Measurements from ENCODE around the gene PGAP6.
"Not testable (repeated sequence)": the region's sequence is repeated elsewhere in the genome, so short reads cannot be mapped to it uniquely, and the experiment has no call there.

Gene PGAP6

DNA sequence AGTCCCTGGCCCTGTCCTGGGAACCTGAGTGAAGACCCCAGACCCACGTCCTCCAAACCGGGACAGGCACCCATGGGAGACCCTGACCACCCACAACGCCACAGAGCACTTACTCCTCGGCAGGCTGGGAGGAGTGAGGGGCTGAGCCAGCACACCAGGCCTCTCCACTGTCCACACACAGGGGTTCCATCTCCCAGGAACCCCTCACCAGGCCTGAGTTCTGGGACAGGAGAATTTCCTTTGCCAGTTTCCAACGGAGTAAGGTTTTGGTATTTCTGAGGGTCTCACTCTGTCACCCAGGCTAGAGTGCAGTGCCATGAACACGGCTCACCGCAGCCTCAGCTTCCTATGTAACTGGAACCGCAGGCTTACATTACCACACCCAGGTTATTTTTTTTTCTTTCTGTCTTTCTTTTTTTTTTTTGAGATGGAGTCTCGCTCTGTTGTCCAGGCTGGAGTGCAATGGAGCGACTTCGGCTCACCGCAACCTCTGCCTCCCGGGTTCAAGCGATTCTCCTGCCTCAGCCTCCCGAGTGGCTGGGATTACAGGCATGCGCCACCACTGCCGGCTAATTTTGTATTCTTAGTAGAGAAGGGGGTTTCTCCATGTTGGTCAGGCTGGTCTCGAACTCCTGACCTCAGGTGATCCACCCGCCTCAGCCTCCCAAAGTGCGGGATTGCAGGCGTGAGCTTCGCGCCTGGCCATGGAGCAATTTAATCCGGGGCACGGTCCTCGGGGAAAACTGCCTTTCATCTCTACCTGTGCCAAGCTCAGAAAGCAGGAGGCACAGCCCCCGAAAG lies 1.6 kb downstream of the PGAP6 start:
- H3K4me3 ChIP-seq (ENCODE audit: low read depth, low read length) = peak overlapping the region; percentile 72

DNA sequence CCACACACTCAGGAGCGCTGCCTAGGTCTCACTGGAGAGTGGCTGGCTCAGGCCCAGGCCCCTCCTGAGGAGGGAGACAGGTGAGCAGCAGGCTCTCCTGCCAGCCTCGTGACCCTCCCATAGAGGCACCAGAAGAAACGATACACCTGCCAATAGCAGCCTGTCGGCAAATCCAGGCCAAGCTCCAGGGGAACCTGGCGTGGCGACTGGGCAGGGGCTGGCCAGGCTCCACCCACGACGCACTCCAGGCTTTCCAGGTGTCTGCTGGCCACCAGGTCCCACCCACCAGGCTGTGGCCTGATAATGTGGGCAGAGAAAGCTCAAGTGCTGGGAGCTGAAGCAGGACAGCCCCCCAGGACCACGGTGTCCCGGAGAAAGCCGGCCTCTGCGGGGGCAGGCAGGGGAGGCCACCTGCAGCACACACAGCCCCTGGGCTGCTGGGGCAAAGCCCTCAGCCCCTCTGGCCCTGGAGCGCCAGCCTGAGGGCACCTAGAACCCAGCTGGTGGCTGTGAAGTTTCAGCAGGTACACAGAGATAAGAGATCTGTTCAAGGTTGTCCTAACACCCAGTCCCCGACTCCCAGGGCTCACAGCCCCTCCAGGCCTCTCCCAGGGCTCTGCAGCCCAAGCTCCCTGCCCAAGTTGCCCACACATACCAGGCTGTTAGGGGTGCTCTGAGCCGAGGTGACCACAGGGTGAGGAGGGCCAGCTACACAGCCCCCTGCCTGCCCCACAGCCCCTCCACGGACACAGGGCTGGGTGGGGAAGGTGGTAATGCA lies 2.4 kb downstream of the PGAP6 start:
- no peak overlapping the region for H3K4me3 ChIP-seq (ENCODE audit: low read depth, low read length)

DNA sequence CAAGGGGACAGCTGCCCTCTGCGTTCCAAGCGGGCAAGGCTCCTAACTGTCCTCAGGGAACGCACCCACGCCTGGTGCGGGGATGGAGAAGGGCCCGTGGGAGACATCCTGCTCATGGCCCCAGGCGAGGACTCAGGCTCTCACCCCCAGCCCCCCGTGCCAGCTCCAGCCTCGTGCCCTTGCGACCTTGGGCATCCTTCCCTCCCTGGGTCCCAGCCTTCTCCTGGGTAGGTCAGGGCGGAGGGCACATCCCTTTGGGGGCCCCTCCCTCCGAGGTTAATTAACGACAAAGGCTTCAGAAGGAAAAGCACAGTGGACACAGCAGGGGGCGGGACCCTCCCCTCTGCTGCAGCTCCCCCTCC lies 3.0 kb downstream of the PGAP6 start:
- no peak overlapping the region for H3K4me3 ChIP-seq (ENCODE audit: low read depth, low read length)

DNA sequence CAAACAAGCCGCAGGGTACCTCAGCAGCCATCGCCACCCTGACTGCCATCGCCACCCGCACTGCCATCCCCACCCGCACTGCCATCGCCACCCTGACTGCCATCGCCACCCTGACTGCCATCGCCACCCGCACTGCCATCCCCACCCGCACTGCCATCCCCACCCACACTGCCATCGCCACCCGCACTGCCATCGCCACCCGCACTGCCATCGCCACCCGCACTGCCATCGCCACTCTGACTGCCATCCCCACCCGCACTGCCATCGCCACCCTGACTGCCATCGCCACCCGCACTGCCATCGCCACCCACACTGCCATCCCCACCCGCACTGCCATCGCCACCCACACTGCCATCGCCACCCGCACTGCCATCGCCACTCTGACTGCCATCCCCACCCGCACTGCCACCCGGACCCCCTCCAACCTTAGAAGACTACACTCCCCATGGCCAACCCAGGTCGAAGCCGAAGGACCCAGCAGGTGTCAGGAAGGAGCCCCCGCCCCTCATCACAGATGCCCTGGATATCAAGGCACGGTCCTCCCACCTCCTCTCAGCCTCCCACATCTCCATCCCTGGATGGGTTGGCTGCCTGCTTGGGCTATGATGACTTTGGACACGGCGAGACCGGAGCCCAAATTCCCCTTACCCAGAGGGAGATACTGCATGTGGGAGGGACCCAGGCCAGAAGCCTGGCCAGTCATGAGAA lies 3.5 kb downstream of the PGAP6 start:
- H3K4me3 ChIP-seq (ENCODE audit: low read depth, low read length) = not testable (repeated sequence)

DNA sequence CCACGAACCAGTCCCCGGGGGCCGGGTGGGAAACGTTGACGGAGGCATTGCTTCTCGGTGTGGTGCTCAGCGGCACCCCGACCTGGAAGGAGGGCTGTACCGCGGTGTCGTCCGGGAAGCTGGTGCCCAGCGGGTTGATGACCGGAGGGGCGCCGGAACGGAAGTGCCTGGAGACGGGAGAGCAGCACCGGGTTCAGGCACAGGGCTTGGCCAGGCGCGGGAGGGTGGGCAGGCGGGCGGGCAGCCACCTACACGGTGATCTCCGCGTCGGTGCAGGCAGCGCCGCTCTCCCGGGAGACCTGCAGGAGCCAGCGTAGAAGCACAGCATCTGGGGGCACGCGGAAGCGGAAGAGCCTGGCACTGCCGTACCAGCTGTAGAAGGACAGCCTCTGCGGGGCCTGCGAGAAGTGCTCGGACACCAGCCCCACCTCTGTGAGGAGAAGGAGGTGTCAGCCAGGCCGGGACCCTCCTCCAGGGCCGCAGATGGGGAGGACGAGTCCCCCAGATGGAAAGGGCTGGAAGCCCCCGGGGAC lies 4.3 kb downstream of the PGAP6 start:
- no peak overlapping the region for H3K4me3 ChIP-seq (ENCODE audit: low read depth, low read length)

DNA sequence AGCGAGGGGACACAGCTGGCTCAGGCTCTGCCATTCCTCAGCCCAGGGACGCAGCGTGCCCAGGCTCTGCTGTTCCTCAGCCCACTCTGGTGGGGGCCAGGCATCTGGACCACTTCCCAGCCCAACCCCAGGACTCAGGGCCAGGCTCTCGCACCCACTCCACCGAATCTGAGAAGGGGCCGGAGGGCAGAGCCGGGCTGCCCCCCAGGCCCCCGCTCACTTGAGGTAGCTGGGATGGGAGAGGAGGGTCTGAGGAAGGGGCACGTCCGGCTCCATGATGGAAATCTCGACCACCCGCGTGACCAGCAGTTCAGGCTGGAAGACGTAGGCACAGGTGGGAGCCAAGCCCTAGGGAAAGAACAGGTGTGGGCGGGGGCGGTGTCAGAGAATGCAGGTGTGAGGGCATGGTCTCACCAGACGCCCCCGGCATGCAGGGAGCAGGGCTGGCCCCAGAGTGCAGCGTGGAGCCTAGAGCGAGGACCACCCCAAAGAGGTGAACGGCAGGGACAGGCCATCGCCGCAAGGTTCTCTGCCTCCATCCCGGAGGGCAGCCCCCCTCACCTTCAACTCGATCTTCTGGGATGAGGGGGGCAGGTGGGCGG lies 4.9 kb downstream of the PGAP6 start:
- no peak overlapping the region for H3K4me3 ChIP-seq (ENCODE audit: low read depth, low read length)

DNA sequence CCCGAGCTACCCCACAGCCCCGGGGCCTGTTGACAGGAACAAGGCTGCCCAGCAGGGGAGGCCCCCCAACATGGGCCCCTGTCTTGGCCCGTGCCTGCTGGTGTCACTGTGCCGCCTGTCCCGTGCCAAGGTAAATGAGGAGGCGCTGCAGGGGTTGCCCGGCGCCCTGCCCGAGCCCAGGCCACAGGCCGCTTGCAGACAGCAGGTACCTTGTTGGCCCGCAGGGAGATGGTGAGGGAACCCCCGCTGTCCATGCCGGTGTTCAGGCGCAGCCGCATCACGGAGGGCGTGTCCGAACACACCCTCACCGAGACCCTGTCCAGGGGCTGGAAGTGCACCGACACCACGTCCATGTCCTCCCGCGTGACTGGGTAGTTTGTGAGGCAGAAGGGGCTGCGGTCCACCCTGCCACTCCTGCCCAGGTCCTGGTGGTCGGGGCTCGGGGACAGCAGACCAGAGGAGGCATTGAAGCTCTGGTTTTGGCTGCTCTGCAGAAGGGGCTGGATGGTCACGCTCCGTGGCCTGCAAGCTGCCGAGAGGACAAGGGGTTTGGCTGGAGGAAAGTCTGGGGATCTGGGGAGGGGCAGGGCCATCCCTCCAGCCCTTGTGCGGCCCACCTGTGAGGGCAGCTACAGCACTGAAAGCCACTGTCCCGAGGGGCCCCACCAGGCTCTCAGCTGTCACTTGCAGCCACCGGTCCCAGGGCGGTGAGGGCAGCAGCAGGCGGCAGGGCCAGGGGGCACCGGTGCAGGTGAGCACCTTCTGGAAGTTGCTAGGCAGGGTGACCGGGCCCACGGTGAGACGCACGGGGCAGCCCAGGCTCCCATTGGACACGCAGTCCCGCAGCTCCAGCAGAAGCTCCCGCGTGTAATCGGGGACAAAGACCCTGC lies 5.6 kb downstream of the PGAP6 start:
- no peak overlapping the region for H3K4me3 ChIP-seq (ENCODE audit: low read depth, low read length)

DNA sequence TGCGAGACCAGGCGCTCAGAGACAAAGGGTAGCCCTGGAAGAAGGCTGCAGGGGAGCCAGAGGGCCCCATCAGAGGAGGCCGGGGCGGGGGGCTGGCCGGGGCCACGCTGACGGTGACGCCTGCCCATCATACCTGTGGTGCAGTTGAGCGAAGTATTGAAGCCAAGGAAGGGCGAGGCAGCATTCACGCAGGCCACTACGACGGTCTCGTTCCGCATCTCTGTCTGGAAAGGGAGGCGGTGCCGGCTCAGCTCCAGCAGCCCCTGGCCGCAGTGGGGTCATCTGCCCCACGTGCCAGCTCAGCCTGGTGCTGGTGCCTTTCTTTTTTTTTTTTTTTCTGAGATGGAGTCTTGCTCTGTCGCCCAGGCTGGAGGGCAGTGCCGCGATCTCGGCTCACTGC lies 6.6 kb downstream of the PGAP6 start:
- no peak overlapping the region for H3K4me3 ChIP-seq (ENCODE audit: low read depth, low read length)

DNA sequence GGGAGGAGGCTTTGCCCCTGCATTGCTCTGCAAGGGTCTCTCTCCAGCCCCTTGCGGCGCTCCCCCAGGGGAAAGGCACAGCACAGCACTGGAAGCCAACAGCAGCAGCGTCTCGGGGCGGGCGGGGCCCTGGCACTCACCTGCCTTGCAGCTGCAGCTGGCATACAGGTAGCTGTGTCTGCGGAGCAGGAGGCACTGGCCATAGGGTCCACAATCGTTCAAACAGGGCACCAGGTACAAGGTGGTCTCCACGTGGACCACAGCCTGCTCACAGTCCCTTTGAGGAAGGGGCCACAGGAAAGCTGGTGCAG lies 7.2 kb downstream of the PGAP6 start:
- H3K4me3 ChIP-seq (ENCODE audit: low read depth, low read length) = no peak overlapping the region

DNA sequence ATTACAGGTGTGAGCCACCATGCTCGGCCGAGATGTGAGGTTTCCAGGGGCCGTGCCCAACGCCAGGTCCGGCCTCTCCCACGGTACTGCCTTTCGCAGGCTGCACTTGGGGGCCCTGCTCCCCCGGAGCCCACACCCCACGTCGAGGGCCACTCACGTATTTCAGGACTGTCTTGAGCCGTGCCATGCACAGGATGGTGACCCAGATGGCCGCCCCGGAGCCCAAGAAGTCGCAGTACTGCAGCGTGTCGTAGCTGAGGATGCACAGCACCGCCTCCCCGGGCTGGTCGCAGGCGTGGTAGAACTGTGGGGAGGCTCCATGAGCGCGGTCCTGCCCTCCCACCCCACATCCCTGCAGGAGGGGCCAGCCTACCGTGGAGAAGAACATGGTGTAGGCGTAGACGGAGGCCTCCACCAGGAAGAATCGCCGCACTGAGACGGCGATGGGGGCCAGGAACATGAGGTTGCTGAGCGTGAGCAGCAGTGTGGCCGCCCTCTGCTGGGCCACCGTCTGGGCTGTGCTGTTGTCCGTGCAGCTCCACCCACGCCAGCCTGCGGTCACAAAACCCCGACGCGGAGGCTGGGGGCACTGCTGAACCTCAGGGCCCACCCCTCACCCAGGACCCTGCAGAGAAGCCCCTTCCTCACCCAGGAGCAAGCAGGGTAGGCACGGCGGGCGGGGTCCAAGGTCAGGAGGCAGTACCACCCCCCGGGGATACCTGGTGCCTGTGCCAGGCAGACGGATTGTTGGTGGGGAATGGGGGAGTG lies 7.7 kb downstream of the PGAP6 start:
- no peak overlapping the region for H3K4me3 ChIP-seq (ENCODE audit: low read depth, low read length)

DNA sequence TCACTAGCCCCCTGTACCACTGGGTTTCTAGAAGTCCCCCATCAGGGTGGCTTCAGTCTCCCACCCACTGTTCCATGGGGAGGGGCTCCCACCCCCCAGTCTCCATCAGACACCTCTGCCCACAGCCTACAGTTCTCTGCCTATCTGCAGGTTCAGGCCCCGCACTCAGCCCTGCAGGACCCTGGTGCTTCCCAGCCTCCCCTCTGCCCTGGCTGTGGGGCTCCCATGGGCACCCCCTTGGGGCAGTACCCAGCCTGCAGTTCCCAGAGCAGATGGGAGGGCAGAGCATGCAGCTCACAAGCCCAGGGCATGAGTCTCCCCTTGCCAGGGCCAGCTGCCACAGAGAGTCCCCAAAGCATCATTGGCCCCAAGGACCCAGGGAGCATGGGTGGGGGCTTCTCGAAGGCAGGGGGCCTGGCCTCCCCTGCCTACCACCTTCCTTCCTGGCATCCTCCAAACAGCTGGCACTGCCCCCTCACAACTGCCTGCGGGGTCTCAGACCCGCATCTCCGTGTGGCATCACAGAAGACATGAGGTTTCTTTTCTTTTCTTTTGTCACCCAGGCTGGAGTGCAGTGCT lies 8.7 kb downstream of the PGAP6 start:
- no peak overlapping the region for H3K4me3 ChIP-seq (ENCODE audit: low read depth, low read length)

DNA sequence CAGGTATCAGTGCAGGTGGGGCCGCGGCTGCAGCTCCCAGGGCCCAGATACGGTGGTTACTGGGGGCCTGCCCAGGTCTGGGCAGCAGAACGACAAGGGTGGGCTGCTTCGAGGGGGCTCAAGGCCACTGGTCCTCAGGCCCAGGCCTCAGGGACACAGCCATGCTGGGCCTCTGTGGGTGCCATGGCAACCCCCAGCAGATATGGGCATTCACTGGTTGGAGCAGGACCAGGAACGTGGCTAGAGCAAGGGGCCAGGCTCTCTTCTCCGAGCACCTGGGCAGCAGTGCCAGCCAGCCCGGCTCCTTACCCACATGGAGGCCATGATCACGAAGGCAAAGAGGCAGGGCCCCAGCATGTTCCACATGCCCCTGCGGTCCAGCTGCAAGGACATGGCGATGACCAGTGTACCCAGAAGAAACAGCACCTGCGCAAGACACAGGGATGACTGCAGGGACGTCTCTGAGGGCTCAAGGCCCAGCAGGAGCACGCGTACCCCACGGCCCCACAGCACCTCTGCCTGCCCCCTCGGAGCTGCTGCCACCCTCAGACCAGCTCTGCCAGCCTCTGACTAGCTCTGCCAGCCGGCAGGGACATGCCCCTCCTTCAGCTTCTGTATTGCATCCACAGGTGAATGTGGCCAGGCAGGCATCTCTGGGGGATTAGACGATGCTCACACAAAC lies 9.3 kb downstream of the PGAP6 start:
- no peak overlapping the region for H3K4me3 ChIP-seq (ENCODE audit: low read depth, low read length)

DNA sequence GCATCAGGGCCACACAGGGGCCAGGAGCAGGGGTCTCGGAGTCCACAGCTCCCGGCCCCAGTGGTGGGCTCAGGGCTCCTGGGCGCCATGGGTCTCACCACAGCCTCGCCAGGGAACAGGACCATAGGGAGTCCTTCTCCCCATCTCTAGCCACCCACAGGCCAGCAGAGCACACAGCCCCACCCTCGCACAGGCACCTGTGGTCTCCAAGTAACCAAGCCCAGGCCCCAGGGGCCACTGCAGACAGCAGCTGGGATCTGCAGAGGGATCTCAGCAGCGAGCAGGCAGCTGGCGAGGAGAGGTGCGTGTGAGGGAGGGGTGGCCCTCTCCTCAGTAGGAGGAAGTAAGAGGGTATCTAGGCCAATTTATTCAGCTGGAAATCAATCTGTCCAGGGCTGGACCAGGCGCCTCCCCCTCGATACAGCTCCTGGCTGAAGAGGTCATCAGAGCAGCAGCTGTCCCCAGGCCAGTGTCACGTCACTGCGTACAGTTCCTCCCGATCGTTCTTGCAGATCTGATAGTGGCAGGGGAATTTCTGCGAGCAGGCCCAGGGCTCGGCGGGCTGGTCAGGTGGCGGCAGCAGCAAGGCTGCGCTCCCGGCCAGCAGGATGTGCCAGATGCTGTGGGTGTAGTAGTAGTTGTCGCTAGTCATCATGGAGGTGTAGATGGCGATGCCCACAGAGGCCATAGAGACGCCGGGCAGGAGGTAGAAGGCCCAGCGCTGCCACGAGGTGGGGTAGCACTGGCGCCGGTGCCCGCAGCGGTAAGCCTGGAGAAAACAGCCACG lies 10.1 kb downstream of the PGAP6 start:
- H3K4me3 ChIP-seq (ENCODE audit: low read depth, low read length) = no peak overlapping the region

DNA sequence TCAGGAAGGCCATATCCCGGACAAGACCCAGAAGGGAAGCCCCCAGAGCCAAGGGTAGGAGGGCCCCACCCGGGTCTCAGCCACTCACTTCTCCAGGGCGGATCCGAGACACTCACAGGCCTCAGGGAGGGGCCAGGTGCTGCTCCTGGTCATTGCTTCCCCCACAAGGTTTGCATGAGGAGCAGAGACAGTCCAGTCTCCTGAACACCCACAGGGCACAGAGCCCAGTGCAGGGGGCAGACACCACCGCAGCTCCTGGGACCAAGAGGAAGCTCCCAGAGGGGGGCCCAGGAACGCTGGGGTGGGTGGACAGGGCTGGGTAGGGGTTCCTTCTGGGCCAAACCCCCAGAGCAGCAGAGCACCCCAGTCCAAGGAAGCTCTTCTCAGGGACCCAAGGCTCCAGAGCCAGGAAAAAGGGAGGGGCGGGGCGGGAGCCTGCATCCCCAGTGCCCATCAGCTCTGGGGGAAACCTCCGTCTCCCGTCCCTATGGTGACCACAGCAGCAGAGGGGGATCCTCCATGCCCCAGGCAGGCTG lies 10.7 kb downstream of the PGAP6 start:
- H3K4me3 ChIP-seq (ENCODE audit: low read depth, low read length) = no peak overlapping the region

DNA sequence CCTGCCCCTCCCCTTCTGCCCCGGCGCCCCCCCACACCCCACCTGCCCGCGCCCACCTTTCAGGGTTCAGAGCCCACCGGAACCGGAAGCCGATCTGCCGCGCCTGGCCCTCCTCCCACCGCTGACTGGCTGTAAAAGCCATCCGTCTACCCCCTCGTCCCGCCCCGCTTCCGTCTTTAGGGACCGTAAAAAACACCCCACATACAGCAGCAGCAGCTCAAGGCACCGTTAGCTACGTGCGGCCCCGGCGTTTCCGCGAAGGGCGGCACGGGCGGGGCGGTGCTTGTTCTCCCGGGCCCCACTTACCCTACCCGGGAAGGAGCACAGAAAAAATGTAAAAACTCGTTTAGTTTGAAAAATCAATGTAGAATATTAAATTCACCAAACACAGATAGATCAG lies 11.3 kb downstream of the PGAP6 start, which contains the start of gene MRPL28:
MRPL28 (minus strand) TSS at position 96 of the 400 bp plus-strand sequence. CDS start 320 bp downstream, outside the sequence.
- H3K4me3 ChIP-seq (ENCODE audit: low read depth, low read length) = peak within 1 kb of the TSS; percentile 50

DNA sequence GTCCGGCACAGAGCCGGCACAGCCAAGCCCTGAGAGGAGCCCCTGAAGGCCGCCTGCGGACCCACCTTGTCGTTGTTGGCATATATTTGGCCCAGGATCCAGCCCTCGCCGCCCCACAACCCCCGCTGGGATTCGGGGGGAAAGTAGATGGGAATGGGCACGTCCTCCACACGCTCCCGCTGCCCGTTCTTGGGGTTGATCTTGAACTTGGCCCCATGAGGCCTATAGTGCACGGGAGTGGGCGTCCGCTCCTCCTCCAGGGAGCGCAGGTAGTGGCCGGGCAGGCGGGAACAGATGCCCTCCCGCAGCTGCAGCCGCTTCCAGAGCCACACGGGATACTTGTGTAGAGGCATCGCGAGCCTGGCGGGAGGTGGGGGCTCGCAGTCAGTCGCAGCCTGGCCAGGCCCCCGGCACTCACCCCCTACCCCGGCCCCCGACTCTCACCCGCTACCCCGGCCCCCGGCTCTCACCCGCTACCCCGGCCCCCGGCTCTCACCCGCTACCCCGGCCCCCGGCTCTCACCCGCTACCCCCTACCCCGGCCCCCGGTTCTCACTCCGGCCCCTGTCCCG lies 11.8 kb downstream of the PGAP6 start:
- peak overlapping the region; percentile 50 for H3K4me3 ChIP-seq (ENCODE audit: low read depth, low read length)

DNA sequence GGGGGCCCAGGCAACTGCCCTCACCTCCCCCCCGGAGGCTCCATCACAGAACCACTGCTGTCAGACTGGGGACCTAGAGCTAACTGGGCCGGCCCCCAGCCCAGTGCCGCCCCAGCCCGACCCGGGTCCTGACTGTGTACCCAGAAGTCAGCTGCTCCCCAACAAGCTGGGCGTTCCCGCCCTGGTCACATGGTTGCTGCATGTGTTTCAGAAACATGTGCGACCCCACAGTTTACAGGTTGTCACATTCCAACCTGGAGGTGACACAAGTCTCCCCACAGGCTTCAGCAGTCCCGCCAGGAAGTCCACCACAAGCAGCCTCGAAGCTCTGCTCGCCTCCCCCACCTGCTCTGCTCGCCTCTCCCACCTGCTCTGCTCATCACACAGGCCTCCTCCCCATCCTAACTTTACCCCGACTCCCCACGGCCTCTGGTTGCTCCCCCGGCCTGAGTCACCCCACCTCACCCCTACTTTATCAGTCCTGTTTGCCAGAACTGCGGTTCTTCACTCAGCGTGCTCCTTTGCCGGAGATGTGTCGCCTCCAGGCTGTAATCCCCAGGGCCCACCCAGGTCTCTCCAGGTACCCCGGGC lies 12.4 kb downstream of the PGAP6 start:
- H3K4me3 ChIP-seq (ENCODE audit: low read depth, low read length) = peak overlapping the region; percentile 50
